DLD1 (cell line): ENCODE measurements around the gene TCF15.
"Not testable (repeated sequence)": the region's sequence is repeated elsewhere in the genome, so short reads cannot be mapped to it uniquely, and the experiment has no call there.

Experiments used
- in situ Hi-C: cut with HindIII; loops from 2 replicates; pipeline ENCODE4 v1.10.0; 2017; ENCODE audit warnings: low sequenced_read_pairs

The TCF15 gene

GRCh38 chr20:642398-643174, 32.5 kb upstream of the TCF15 start:
- in situ Hi-C loops, result no loop called here

GRCh38 chr20:642013-642397, 31.9 kb upstream of the TCF15 start:
- in situ Hi-C loops, result not testable (repeated sequence)

GRCh38 chr20:641516-641875, 31.4 kb upstream of the TCF15 start:
- in situ Hi-C loops, result no loop called here

GRCh38 chr20:640674-641515, 30.8 kb upstream of the TCF15 start:
- in situ Hi-C loops, result no loop called here

GRCh38 chr20:638579-638978, 28.5 kb upstream of the TCF15 start:
- in situ Hi-C loops, result no loop called here

- in situ Hi-C loops, result no loop called here
Observed at GRCh38 chr20:637559-637958, 27.4 kb upstream of the TCF15 start.

GRCh38 chr20:635893-636338, 25.8 kb upstream of the TCF15 start:
- in situ Hi-C loops, result no loop called here

- in situ Hi-C loops, result no loop called here
Observed at GRCh38 chr20:635028-635892, 25.2 kb upstream of the TCF15 start.

GRCh38 chr20:634148-634925, 24.2 kb upstream of the TCF15 start:
- in situ Hi-C loops, result no loop called here

GRCh38 chr20:631101-631500, 21.0 kb upstream of the TCF15 start:
- in situ Hi-C loops, result no loop called here

- in situ Hi-C loops, result no loop called here
Observed at GRCh38 chr20:626579-626978, 16.5 kb upstream of the TCF15 start.

GRCh38 chr20:625360-625932, 15.3 kb upstream of the TCF15 start:
- in situ Hi-C loops, result no loop called here

GRCh38 chr20:623704-624103, 13.6 kb upstream of the TCF15 start:
- in situ Hi-C loops, result loop anchor here (25.0 kb wide), 1 partner anchor 89 kb away; no protein-coding TSS in a partner anchor

GRCh38 chr20:623021-623420, 12.9 kb upstream of the TCF15 start:
- in situ Hi-C loops, result loop anchor here (25.0 kb wide), 1 partner anchor 89 kb away; no protein-coding TSS in a partner anchor

- in situ Hi-C loops, result loop anchor here (25.0 kb wide), 1 partner anchor 90 kb away; no protein-coding TSS in a partner anchor
Observed at GRCh38 chr20:622161-622560, 12.1 kb upstream of the TCF15 start.

GRCh38 chr20:621125-621756, 11.1 kb upstream of the TCF15 start:
- in situ Hi-C loops, result loop anchor here (25.0 kb wide), 1 partner anchor 91 kb away; no protein-coding TSS in a partner anchor

- in situ Hi-C loops, result loop anchor here (25.0 kb wide), 1 partner anchor 92 kb away; no protein-coding TSS in a partner anchor
Observed at GRCh38 chr20:620246-620645, 10.1 kb upstream of the TCF15 start.

- in situ Hi-C loops, result loop anchor here (25.0 kb wide), 1 partner anchor 93 kb away; no protein-coding TSS in a partner anchor
Observed at GRCh38 chr20:618980-619379, 8.9 kb upstream of the TCF15 start.
